Nasal cavity respiratory epithelium epithelial cell of viscerocranial mucosa (primary cell): Measurements from ENCODE around the gene C1orf116. TPM values are rescaled to one million over a fixed set of nuclear protein-coding genes. Genes with fewer than 3 reads are reported as not detected.

Source experiments
- total RNA-seq: library from RNA; depleted of rRNA; stranded (reverse); fragments of >200 nt; gene quantifications from 2 replicates; pipeline ENCODE4 v1.2.3, GENCODE V29; 2014

The C1orf116 gene
- total RNA-seq, result 33.2 and 37.3 TPM in 2 replicates

GRCh38 chr1:207032528-207033017, at the start of gene C1orf116:
Gene C1orf116 (minus strand): TSS chr1:207032756. CDS start chr1:207027598, 5,158 bp downstream.

GRCh38 chr1:207052911-207053769, 20.6 kb upstream of the C1orf116 start, which contains the start of gene PFKFB2:
Gene PFKFB2 (plus strand): TSS chr1:207053275. CDS start chr1:207054718, 1,443 bp downstream.

GRCh38 chr1:207051191-207051943, 18.8 kb upstream of the C1orf116 start, which contains the start of gene YOD1:
Gene YOD1 (minus strand): TSS chr1:207051208. CDS start chr1:207051030, 178 bp downstream.

GRCh38 chr1:206970446-206970845, 62.1 kb downstream of the C1orf116 start, which contains the start of gene FCAMR:
Gene FCAMR (minus strand): TSS chr1:206970460. CDS start chr1:206970125, 335 bp downstream.

Other genes with a start within 250 kb of the C1orf116 start
- 0.43 and 3.8 TPM in 2 replicates for gene IL20, start 167.1 kb downstream of the C1orf116 start, total RNA-seq
- 0.50 and 5.8 TPM in 2 replicates for gene IL24, start 135.3 kb downstream of the C1orf116 start, total RNA-seq
- gene FCMR, start 110.8 kb downstream of the C1orf116 start, total RNA-seq, result 0.34 and 0.36 TPM in 2 replicates
- 1.7 and 14.5 TPM in 2 replicates for gene PIGR, start 86.3 kb downstream of the C1orf116 start, total RNA-seq
- under 0.01 TPM in 1 of 2 replicates, not detected in the other for gene FCAMR, start 62.3 kb downstream of the C1orf116 start, total RNA-seq
- 15.8 and 26.3 TPM in 2 replicates for gene YOD1, start 18.5 kb upstream of the C1orf116 start, total RNA-seq
- gene PFKFB2, start 20.5 kb upstream of the C1orf116 start, total RNA-seq, result 35.8 and 98.8 TPM in 2 replicates
- gene C4BPB, start 56.1 kb upstream of the C1orf116 start, total RNA-seq, result not detected in 2 replicates
- not detected in 2 replicates for gene C4BPA, start 71.5 kb upstream of the C1orf116 start, total RNA-seq